Fibroblast of lung (primary cell): ENCODE data around the gene CA5A.

Source experiments
- CTCF ChIP-seq, 2 donors: IDR thresholded peaks in 1 of 2; conservative IDR thresholded peaks in 1 of 2; 1 replicate in 1 of 2; 2 replicates in 1 of 2; pipeline ENCODE4 v1.5.1; 2011 to 2012; ENCODE audit warnings: low read length in 2 of 2, control low read depth in 1 of 2, inconsistent platforms in 1 of 2, low read depth in 1 of 2, mild to moderate bottlenecking in 1 of 2
- EZH2 ChIP-seq: IDR thresholded peaks from 2 replicates; pipeline ENCODE4 v1.5.1; 2012; ENCODE audit warnings: low read length, control low read depth, mild to moderate bottlenecking; ENCODE audit errors: missing control alignments

- TF ChIP-seq CTCF (conservative IDR thresholded peaks at IDR 0.05 in 1 of 2, IDR thresholded peaks at IDR 0.05 in 1 of 2; ENCODE audit: low read depth in 1 of 2, low read length in 2 of 2) (no peak), EZH2 (no peak)
These were observed 91.5 kb downstream of the CA5A start for GRCh38 chr16:87844809-87845208.
